HepG2 (cell line): ENCODE data around the gene THOC6. TPM values are rescaled to one million over a fixed set of nuclear protein-coding genes. Genes with fewer than 3 reads are reported as not detected.
A peak's percentile ranks its signal among the peaks of the same experiment; 100 is the strongest.

Experiments
- ASH2L ChIP-seq: fragments of 300-600, 200-600 bp; sonication (generic); IDR thresholded peaks from 2 replicates; pipeline ENCODE4 v1.7.0; 2017; ENCODE audit warnings: low read depth, mild to moderate bottlenecking, moderate library complexity, mixed read lengths, low read length; ENCODE audit not compliant: insufficient read length
- CHD2 ChIP-seq: IDR thresholded peaks from 2 replicates; pipeline ENCODE4 v1.6.1; 2011; ENCODE audit warnings: low read depth, low read length, improper control_type of control experiment
- HINFP ChIP-seq: sonication (generic); formaldehyde crosslinking; IDR thresholded peaks from 2 replicates; pipeline ENCODE4 v1.4.0; 2020; ENCODE audit warnings: low read depth, mild to moderate bottlenecking, missing genetic modification reagents
- MAX ChIP-seq: IDR thresholded peaks from 2 replicates; pipeline ENCODE4 v1.6.1; 2012; ENCODE audit warnings: inconsistent platforms
- NFYB ChIP-seq: sonication (generic); formaldehyde crosslinking; IDR thresholded peaks from 2 replicates; pipeline ENCODE4 v1.4.0; 2020; ENCODE audit warnings: missing genetic modification reagents
- NR2C2 ChIP-seq: sonication (generic); formaldehyde crosslinking; IDR thresholded peaks from 2 replicates; pipeline ENCODE4 v1.4.0; 2020; ENCODE audit warnings: missing genetic modification reagents, mild to moderate bottlenecking, moderate library complexity, borderline replicate concordance
- PHF8 ChIP-seq: sonication (generic); formaldehyde crosslinking; IDR thresholded peaks from 2 replicates; pipeline ENCODE4 v1.5.0; 2020; ENCODE audit warnings: missing genetic modification reagents
- POLR2AphosphoS2 ChIP-seq: IDR thresholded peaks from 2 replicates; pipeline ENCODE4 v1.6.1; 2011; ENCODE audit warnings: low read depth, low read length, improper control_type of control experiment
- SRSF1 ChIP-seq: fragments of 200-400 bp; formaldehyde crosslinking; optimal IDR thresholded peaks from 2 replicates; pipeline ENCODE3; 2017; ENCODE audit warnings: mild to moderate bottlenecking, low read depth, low read length, moderate library complexity
- ZEB1 ChIP-seq: IDR thresholded peaks from 2 replicates; pipeline ENCODE4 v1.6.1; 2012; ENCODE audit warnings: mild to moderate bottlenecking, low read depth, inconsistent platforms; ENCODE audit not compliant: insufficient replicate concordance
- ZFP82 ChIP-seq: sonication (generic); formaldehyde crosslinking; IDR thresholded peaks from 2 replicates; pipeline ENCODE4 v1.5.1; 2020; ENCODE audit warnings: mild to moderate bottlenecking, missing genetic modification reagents, borderline replicate concordance
- ZMYM2 ChIP-seq: sonication (generic); formaldehyde crosslinking; IDR thresholded peaks from 2 replicates; pipeline ENCODE4 v1.8.0; 2022; ENCODE audit warnings: mild to moderate bottlenecking, missing genetic modification reagents
- ZNF160 ChIP-seq: sonication (generic); formaldehyde crosslinking; IDR thresholded peaks from 2 replicates; pipeline ENCODE4 v1.8.0; 2022; ENCODE audit warnings: mild to moderate bottlenecking, inconsistent platforms, missing genetic modification reagents
- ZNF235 ChIP-seq: sonication (generic); formaldehyde crosslinking; IDR thresholded peaks from 2 replicates; pipeline ENCODE4 v1.8.1; 2023; ENCODE audit warnings: mild to moderate bottlenecking, missing genetic modification reagents, borderline replicate concordance
- ZNF280D ChIP-seq: sonication (generic); formaldehyde crosslinking; IDR thresholded peaks from 2 replicates; pipeline ENCODE4 v1.5.1; 2020; ENCODE audit warnings: mild to moderate bottlenecking, missing genetic modification reagents
- ZNF362 ChIP-seq: sonication (generic); formaldehyde crosslinking; IDR thresholded peaks from 2 replicates; pipeline ENCODE4 v1.4.0; 2020; ENCODE audit warnings: missing genetic modification reagents, mild to moderate bottlenecking, borderline replicate concordance
- ZNF367 ChIP-seq: sonication (generic); formaldehyde crosslinking; IDR thresholded peaks from 2 replicates; pipeline ENCODE4 v1.4.0; 2020; ENCODE audit warnings: missing genetic modification reagents, borderline replicate concordance
- ZNF44 ChIP-seq: sonication (generic); formaldehyde crosslinking; IDR thresholded peaks from 2 replicates; pipeline ENCODE4 v1.5.1; 2020; ENCODE audit warnings: mild to moderate bottlenecking, missing genetic modification reagents
- ZNF598 ChIP-seq: sonication (generic); formaldehyde crosslinking; IDR thresholded peaks from 2 replicates; pipeline ENCODE4 v1.5.1; 2020; ENCODE audit warnings: mild to moderate bottlenecking, missing genetic modification reagents, borderline replicate concordance
- ZNF605 ChIP-seq: sonication (generic); formaldehyde crosslinking; IDR thresholded peaks from 2 replicates; pipeline ENCODE4 v1.8.0; 2022; ENCODE audit warnings: mild to moderate bottlenecking, missing genetic modification reagents
- ZNF674 ChIP-seq: sonication (generic); formaldehyde crosslinking; IDR thresholded peaks from 2 replicates; pipeline ENCODE4 v1.5.0; 2020; ENCODE audit warnings: low read depth, mild to moderate bottlenecking, missing genetic modification reagents
- ZNF766 ChIP-seq: sonication (generic); formaldehyde crosslinking; IDR thresholded peaks from 2 replicates; pipeline ENCODE4 v1.5.0; 2020; ENCODE audit warnings: missing genetic modification reagents, borderline replicate concordance
- ZZZ3 ChIP-seq: sonication (generic); formaldehyde crosslinking; IDR thresholded peaks from 2 replicates; pipeline ENCODE4 v1.4.0; 2020; ENCODE audit warnings: missing genetic modification reagents, mild to moderate bottlenecking, borderline replicate concordance
- polyA plus RNA-seq, 8 experiments: library from polyadenylated mRNA; depleted of rRNA in 3 of 8; stranded (reverse) in 7 of 8; unstranded in 1 of 8; fragments of >200 nt; fragmentation: Illumina TruSeq in 4 of 8; extraction: Trizol in 4 of 8; gene quantifications; 2 replicates each; pipeline versions ENCODE4 v1.2.1 to v1.2.3, GENCODE V29; 2011 to 2016; ENCODE audit warnings: low read depth in 4 of 8, missing spikeins in 1 of 8, mixed read lengths in 1 of 8; ENCODE audit not compliant: insufficient read depth in 1 of 8
- total RNA-seq, 5 experiments: library from RNA; depleted of rRNA; stranded (reverse); fragments of >200 nt; fragmentation: Illumina TruSeq; extraction: Trizol; gene quantifications; 2 replicates each; pipeline ENCODE4 v1.2.3, GENCODE V29; 2016; ENCODE audit warnings: low read depth in 1 of 5

Gene THOC6
- total and polyA plus RNA-seq, 2 of the 13 experiments (the other 11 are each of a cell fraction or from before 2014, with no cell fraction given), result 32.1 to 37.0 TPM

- peak; percentile 31 for TF ChIP-seq SRSF1
- peak; percentile 11; the same call in 1 of the 2 replicates for TF ChIP-seq POLR2AphosphoS2
- peak; percentile 46 for TF ChIP-seq ZEB1
- TF ChIP-seq ZMYM2 (CRISPR knock-in tag), result peak; percentile 20; the same call in 1 of the 2 replicates
- TF ChIP-seq ZNF674 (CRISPR knock-in tag), result no peak
- TF ChIP-seq PHF8 (CRISPR knock-in tag), result peak; percentile 8; the same call in 1 of the 2 replicates
- 0 out of 2 replicates have a peak, but pooled peaks have one; percentile 18 for TF ChIP-seq ZNF605 (CRISPR knock-in tag)
- 0 out of 2 replicates have a peak, but pooled peaks have one; percentile 11 for TF ChIP-seq ZNF160 (CRISPR knock-in tag)
- TF ChIP-seq ZNF766 (CRISPR knock-in tag), result no peak
- TF ChIP-seq ZNF367, result peak; percentile 78; the same call in 1 of the 2 replicates
- no peak for TF ChIP-seq ZNF235 (CRISPR knock-in tag)
- no peak for TF ChIP-seq ZNF362 (CRISPR knock-in tag)
- TF ChIP-seq ASH2L, result no peak
- 0 out of 2 replicates have a peak, but pooled peaks have one; percentile 10 for TF ChIP-seq MAX
- TF ChIP-seq ZNF598 (CRISPR knock-in tag), result no peak
- peak; percentile 6; the same call in 1 of the 2 replicates for TF ChIP-seq NFYB (CRISPR knock-in tag)
- TF ChIP-seq ZNF280D, result 0 out of 2 replicates have a peak, but pooled peaks have one; percentile 14
- no peak for TF ChIP-seq ZFP82 (CRISPR knock-in tag)
- TF ChIP-seq CHD2, result no peak
- TF ChIP-seq ZNF44, result no peak
- 0 out of 2 replicates have a peak, but pooled peaks have one; percentile 36 for TF ChIP-seq NR2C2 (CRISPR knock-in tag)
- 0 out of 2 replicates have a peak, but pooled peaks have one; percentile 19 for TF ChIP-seq ZZZ3
- TF ChIP-seq HINFP, result 0 out of 2 replicates have a peak, but pooled peaks have one; percentile 38
Observed at GRCh38 chr16:3022684-3023414, 986 bp upstream of the THOC6 start (continued).
